Measurements from ENCODE around the gene CFB.

GRCh38 chr6:31968791-31969711 lies 23.2 kb downstream of the CFB start:
- TF ChIP-seq, protein P1, sequence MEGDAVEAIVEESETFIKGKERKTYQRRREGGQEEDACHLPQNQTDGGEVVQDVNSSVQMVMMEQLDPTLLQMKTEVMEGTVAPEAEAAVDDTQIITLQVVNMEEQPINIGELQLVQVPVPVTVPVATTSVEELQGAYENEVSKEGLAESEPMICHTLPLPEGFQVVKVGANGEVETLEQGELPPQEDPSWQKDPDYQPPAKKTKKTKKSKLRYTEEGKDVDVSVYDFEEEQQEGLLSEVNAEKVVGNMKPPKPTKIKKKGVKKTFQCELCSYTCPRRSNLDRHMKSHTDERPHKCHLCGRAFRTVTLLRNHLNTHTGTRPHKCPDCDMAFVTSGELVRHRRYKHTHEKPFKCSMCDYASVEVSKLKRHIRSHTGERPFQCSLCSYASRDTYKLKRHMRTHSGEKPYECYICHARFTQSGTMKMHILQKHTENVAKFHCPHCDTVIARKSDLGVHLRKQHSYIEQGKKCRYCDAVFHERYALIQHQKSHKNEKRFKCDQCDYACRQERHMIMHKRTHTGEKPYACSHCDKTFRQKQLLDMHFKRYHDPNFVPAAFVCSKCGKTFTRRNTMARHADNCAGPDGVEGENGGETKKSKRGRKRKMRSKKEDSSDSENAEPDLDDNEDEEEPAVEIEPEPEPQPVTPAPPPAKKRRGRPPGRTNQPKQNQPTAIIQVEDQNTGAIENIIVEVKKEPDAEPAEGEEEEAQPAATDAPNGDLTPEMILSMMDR (IDR thresholded peaks at IDR 0.05): no peak
- no peak for TF ChIP-seq POLR2A (IDR thresholded peaks at IDR 0.05)

All from Peyer's patch (tissue), 4 donors.